GM18499 (cell line): ENCODE measurements around the gene PTPMT1.
A peak's percentile ranks its signal among the peaks of the same experiment; 100 is the strongest.
"Not testable (repeated sequence)": the region's sequence is repeated elsewhere in the genome, so short reads cannot be mapped to it uniquely, and the experiment has no call there.

Experiments used
- ATAC-seq: cut with Tn5 transposase; IDR thresholded peaks from one replicate; pipeline ENCODE4 v1.9.1; 2021; ENCODE audit warnings: moderate number of reproducible peaks; ENCODE audit not compliant: insufficient read depth, unreplicated experiment

The PTPMT1 gene

GRCh38 chr11:47545298-47545697, 20.1 kb upstream of the PTPMT1 start:
- no peak for ATAC-seq

DNA sequence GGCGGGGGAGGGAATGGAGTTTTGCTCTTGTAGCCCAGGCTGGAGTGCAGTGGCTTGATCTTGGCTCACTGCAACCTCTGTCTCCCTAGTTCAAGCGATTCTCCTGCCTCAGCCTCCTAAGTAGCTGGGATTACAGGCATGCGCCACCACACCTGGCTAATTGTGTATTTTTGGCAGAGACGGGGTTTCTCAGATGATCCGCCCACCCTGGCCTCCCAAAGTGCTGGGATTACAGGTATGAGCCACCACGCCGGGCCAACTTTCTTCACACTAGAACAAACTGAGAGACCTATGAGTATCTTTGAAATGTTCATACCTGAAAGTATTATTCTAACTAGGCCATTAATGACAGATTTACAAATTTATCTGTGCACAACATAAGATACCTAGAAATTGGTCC, 19.1 kb upstream of the PTPMT1 start:
- not testable (repeated sequence) for ATAC-seq

DNA sequence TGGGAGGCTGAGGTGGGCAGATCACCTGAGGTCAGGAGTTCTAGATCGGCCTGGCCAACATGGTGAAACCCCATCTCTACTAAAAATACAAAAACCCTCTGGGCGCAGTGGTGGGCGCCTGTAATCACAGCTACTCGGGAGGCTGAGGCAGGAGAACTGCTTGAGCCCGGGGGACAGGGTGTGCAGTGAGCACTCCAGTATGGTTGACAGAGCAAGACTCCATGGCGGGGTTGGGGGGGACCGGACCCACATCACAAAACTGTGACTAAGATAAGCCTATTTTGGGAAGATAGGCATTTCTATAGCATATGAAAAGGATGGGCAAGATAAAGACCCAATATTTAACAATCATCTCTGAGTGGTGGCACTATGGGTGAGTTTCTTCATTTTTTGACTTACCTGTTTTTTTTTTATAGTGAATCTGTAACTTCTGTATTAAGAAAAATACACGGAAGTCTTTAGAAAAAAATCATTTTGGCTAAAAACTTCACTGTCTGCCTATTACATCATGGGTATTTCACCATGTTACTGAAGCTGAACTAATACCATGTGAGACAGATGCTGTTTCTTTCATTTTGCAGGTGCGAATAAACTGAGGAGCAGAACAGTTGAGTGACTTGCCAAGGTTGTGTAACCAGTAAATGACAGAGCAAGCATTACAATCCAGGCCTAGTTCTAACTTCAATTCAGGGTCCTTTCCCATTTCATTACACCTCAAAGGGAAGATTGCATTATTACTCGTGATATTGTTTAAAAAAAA, 14.9 kb upstream of the PTPMT1 start:
- no peak for ATAC-seq

DNA sequence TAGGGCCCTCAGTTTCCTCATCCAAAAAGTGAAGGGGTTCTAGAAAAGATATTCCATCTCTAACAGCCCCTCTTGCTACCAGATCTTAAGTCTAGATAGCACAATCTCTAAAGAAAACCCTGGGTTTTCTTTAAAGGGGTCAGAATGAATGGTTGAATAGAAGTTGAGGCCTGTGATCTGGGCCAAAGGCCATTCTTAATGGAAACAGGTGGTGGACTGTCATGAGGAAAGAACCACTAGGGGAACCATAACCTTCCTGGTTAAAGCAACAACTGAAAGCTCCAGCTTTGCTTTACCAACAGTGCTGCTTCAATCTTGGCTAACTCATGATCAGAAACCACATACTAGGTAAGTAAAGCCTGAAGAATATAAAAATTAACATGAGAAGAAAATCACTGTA, 14.3 kb upstream of the PTPMT1 start:
- ATAC-seq: no peak

DNA sequence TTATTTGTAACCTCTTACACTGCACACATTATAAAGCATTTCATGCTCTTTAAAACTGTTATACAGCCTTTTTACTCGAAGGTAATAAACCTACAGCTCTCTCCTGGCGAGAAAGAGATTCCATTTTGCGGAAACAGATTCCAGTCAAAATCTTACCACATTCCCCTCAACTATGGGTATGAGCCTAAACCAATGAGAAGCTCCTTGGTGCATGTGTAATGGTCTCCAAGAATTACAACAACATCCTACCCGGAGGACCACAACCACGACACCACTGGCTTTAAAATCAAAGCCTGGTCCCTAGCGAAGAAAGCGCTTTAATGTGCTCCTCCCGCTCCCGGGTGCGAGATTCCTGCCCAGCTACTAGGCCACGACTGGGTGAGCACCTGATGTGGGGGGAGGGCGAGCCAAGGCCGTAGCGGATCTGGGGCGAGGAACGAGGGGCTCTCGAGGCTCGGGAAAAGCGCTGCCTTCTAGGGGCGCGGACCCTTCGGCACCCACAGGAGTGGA, 13.3 kb upstream of the PTPMT1 start:
- ATAC-seq: no peak

DNA sequence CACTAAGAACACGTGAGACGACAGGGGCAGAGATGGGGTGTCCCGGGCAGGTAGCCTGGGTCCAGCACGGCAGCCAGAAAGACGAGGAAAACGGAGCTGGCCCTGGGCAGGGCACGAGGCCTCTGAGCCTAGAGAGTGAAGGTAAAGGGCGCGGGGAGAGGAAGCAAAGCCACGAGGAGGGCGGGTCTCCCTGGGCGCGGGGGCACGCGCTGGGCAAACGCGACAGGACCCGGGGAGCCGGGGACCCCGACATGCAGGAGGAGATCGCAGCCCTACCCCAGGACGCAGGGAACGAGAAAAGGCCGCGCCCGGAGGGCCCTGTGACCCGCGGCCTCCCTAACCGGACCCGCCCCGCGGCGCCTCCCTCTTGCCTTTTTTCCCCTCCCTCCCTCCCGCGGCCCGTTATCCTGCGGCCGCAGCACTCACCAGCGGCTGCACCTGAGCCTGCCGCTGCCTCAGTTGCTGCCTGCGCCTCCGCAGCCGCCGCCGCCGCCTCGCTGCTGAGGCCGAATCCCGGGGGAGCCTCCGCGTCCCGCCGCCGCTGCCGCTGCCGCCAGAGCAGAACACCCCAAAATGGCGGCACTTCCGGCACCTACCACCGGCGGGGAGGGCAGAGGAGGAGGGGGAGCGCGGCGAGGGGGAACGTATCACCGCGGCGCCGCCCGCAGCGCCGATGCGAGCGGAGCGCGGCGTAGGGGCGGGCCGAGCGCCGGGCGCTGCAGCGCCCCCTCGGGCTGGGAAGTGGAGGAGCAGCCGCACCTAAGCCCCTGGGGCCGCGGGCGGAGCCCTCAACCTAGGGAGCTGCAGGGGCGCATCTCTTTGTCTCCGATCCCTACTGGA, 12.6 kb upstream of the PTPMT1 start, which contains the start of gene CELF1:
Gene CELF1 (minus strand): TSS at position 567 of the 840 bp plus-strand sequence. CDS start 53,609 bp downstream, outside the sequence.
- ATAC-seq: peak; percentile 62

DNA sequence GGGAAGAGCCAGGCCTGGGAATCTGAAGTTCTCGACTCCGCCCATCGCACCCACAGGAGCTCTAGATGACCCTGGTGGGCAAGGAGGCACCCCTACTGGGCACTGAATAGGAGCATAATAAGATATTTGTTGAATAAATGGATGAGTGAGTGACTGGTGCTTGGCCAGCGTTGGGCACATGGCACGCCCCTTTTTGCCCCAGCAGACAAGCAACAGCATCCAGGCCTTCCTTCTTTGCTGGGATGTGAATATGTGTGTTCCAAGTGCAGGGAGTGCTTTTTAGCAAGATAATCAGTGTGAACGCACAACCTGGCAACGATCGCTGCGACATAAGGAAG, 12.0 kb upstream of the PTPMT1 start:
- ATAC-seq: peak; percentile 25

DNA sequence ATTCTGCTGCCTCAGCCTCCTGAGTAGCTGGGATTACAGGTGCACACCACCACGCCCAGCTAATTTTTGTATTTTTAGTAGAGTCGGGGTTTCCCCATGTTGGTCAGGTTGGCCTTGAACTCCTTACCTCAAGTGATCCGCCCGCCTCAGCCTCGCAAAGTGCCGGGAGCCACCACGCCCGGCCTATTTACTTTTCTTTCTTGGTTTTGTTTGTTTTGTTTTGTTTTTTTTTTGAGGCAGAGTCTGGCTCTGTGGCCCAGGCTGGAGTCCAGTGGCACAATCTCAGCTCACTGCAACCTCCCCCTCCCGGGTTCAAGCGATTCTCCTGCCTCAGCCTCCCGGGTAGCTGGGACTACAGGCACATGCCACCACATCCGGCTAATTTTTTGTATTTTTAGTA, 8.4 kb upstream of the PTPMT1 start:
- ATAC-seq: not testable (repeated sequence)

DNA sequence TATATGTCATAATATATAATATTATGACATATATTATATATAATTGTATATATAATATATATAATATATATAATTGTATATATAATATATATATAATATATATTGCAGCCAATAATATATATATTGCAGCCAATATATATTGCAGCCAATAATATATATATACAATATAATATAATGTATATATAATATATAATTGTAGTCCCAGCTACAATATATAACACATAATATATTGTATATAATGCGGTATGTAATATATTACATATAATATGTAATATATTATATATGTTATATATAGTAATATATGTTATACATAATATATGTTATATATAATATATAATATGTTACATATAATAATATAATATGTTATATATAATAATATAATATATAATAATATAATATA, 6.7 kb upstream of the PTPMT1 start:
- no peak for ATAC-seq

GRCh38 chr11:47560426-47560825, 5.0 kb upstream of the PTPMT1 start:
- ATAC-seq: no peak

GRCh38 chr11:47562393-47562792, 3.0 kb upstream of the PTPMT1 start:
- ATAC-seq: not testable (repeated sequence)

DNA sequence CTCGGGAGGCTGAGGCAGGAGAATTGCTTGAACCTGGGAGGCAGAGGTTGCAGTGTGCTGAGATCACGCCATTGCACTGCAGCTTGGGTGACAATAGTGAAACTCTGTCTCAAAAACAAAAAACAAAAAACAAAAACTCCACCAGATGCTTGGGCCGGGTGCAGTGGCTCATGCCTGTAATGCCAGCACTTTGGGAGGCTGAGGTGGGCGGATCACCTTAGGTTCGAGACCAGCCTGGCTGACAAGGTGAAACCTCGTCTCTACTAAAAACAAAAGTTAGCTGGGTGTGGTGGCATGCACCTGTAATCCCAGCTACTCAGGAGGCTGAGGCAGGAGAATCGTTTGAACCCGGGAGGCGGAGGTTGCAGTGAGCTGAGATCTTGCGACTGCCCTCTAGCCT, 1.0 kb upstream of the PTPMT1 start:
- not testable (repeated sequence) for ATAC-seq

GRCh38 chr11:47564933-47565339, 463 bp upstream of the PTPMT1 start:
- ATAC-seq: no peak

GRCh38 chr11:47566149-47566698, 825 bp downstream of the PTPMT1 start:
- ATAC-seq: no peak

GRCh38 chr11:47569646-47570045, 4.2 kb downstream of the PTPMT1 start:
- no peak for ATAC-seq

DNA sequence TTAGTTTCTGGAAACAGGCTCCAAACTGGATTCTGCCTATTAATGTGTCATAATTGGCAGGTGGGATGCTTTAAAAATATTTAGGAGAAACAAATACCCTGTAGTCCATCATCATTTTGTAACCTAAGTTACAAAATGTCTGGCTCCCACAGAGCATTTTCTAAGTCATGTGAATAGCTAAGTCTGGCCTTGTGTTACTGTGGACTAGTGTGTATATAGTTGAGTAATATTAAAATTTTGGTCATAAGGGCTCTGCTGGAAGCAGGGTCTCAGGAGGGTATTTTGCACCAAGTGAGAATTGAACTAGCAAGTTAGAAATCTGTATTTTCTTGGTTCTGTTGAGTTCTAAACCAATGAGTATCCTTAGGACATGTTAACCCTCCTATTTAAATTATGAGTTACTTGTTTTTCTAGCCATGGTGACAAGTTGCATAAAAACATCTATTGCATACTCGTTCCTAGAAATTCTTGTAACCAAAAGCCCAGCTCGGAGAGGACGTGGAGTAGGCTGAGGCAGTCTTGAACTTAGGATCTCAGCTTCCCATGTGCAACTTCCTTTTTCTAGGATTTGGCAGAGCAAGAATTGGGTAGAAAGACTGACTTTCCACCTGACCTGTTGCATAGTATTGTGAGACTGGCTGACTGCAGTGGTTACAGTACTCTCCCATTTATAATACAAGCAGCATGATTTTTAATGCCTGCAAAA, 5.4 kb downstream of the PTPMT1 start:
- ATAC-seq: no peak

DNA sequence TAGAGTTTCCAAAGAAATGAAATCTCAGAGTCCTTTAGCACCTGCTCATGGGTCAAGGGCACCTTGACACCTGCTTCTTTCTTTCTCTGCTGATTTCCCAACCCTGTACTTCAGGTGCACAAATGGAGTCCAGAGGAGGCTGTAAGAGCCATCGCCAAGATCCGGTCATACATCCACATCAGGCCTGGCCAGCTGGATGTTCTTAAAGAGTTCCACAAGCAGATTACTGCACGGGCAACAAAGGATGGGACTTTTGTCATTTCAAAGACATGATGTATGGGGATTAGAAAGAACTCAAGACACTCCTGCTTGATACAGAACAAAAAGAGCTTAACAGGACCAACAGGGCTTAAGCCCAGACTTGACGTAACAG, 5.9 kb downstream of the PTPMT1 start:
- ATAC-seq: no peak

- ATAC-seq: no peak
Observed at GRCh38 chr11:47571895-47572294, 6.5 kb downstream of the PTPMT1 start.

GRCh38 chr11:47572715-47573255, 7.4 kb downstream of the PTPMT1 start:
- ATAC-seq: no peak

DNA sequence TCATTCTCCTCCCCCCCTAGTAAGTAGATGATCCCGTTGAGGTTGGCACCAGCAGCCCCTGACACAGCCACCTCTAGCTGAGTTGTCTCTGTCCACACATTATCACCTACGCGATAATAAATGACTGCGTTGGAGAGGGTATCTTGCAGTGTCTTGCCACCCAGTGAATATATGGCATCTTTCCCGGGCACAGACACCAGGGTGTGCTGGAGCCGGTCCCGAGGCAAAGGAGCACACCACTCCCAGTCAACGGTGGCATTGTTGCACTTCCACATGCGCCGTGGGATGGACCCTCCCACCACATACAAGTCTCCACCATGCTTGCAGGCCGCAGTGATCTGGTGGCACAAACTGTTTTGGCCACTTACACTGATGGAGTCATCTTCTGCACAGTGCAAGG, 7.9 kb downstream of the PTPMT1 start:
- ATAC-seq: no peak
